Measurements from ENCODE around the gene PTH1R.
A peak's percentile ranks its signal among the peaks of the same experiment; 100 is the strongest.

- TF ChIP-seq EZH2 (IDR thresholded peaks at IDR 0.05; ENCODE audit: borderline replicate concordance, low read length), result no peak
- TF ChIP-seq, protein P1, sequence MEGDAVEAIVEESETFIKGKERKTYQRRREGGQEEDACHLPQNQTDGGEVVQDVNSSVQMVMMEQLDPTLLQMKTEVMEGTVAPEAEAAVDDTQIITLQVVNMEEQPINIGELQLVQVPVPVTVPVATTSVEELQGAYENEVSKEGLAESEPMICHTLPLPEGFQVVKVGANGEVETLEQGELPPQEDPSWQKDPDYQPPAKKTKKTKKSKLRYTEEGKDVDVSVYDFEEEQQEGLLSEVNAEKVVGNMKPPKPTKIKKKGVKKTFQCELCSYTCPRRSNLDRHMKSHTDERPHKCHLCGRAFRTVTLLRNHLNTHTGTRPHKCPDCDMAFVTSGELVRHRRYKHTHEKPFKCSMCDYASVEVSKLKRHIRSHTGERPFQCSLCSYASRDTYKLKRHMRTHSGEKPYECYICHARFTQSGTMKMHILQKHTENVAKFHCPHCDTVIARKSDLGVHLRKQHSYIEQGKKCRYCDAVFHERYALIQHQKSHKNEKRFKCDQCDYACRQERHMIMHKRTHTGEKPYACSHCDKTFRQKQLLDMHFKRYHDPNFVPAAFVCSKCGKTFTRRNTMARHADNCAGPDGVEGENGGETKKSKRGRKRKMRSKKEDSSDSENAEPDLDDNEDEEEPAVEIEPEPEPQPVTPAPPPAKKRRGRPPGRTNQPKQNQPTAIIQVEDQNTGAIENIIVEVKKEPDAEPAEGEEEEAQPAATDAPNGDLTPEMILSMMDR (conservative IDR thresholded peaks at IDR 0.05 in 1 of 2, IDR thresholded peaks at IDR 0.05 in 1 of 2; ENCODE audit: extremely low read depth in 1 of 2, insufficient read depth in 1 of 2, low read depth in 1 of 2, low read length in 2 of 2), result peak; percentile 44 to 46
Observed at GRCh38 chr3:46848271-46849044, 29.1 kb upstream of the PTH1R start.

Data from mammary epithelial cell (primary cell).